HepG2 (cell line): ENCODE measurements around the gene ZNRD2. TPM values are rescaled to one million over a fixed set of nuclear protein-coding genes. Genes with fewer than 3 reads are reported as not detected.

Experiments
- ATAC-seq: fragments of 200-7000 bp; cut with Tn5 transposase; 3 replicates; pipeline ENCODE4 v1.9.1; 2020; ENCODE audit warnings: mild to moderate bottlenecking, moderate library complexity
- BruUV-seq: library from RNA; stranded (reverse); fragments of 400-500 nt; replicated peaks from 2 replicates; lab custom pipeline; 2021; lab: Mats Ljungman, UMichigan
- CTCF ChIA-PET: fragments of 300-600 bp; formaldehyde crosslinking; extraction: SDS; loops from one replicate; lab custom pipeline; 2021; ENCODE audit warnings: low total read pairs, inconsistent platforms, low intra/inter-chr PET ratio; lab: Yijun Ruan, JAX
- POLR2A ChIA-PET: fragments of 350-600 bp; sonication (Branson Sonifier 250); formaldehyde crosslinking; loops from one replicate; lab custom pipeline; 2020; ENCODE audit warnings: antibody characterized with exemption, inconsistent platforms; lab: Yijun Ruan, JAX
- DNase-seq: peaks from one replicate; pipeline ENCODE4 v3.0.0-alpha.2; 2015; ENCODE audit warnings: low spot score
- FAIRE-seq: peaks from 3 replicates; lab custom pipeline; 2011; peaks lifted over from hg19 to GRCh38; lab: Jason Lieb, UNC
- H2AFZ ChIP-seq: one replicate; pipeline ENCODE4 v1.6.1; 2011; ENCODE audit warnings: low read length, inconsistent platforms
- H3K27ac ChIP-seq: fragments of 300-600 bp; 3 replicates; pipeline ENCODE4 v1.8.0; 2011; ENCODE audit warnings: mixed run types, mild to moderate bottlenecking, mixed read lengths, low read length, inconsistent platforms; ENCODE audit not compliant: insufficient read depth; ENCODE audit errors: extremely low read length
- H3K27me3 ChIP-seq, 2 experiments: fragments of 200-600 bp in 1 of 2; 2 replicates in 1 of 2; 3 replicates in 1 of 2; pipeline versions ENCODE4 v1.6.0 to v1.8.0; 2011; ENCODE audit warnings: low read length in 2 of 2, mild to moderate bottlenecking in 2 of 2, moderate library complexity in 2 of 2, inconsistent platforms in 1 of 2; ENCODE audit not compliant: insufficient read depth in 2 of 2, control insufficient read depth in 1 of 2
- H3K36me3 ChIP-seq, 2 experiments: fragments of 200-600 bp in 1 of 2; replicated peaks in 1 of 2; 2 replicates in 1 of 2; 3 replicates in 1 of 2; pipeline versions ENCODE4 v1.5.1 to v1.8.0; 2011; ENCODE audit warnings: low read length in 2 of 2, inconsistent platforms in 1 of 2; ENCODE audit not compliant: insufficient read depth in 2 of 2, control insufficient read depth in 1 of 2
- H3K4me1 ChIP-seq: 2 replicates; pipeline ENCODE4 v1.5.1; 2012; ENCODE audit warnings: low read length, inconsistent platforms; ENCODE audit not compliant: insufficient read depth
- H3K4me2 ChIP-seq: 2 replicates; pipeline ENCODE4 v1.6.0; 2011; ENCODE audit warnings: low read depth, low read length, inconsistent platforms
- H3K4me3 ChIP-seq, 3 experiments: fragments of 200-600 bp in 1 of 3; sonication (generic), shearing (Covaris generic) in 1 of 3; replicated peaks in 1 of 3; 2 replicates each; pipeline ENCODE4 v1.5.1; 2011 to 2016; ENCODE audit warnings: low read length in 3 of 3, inconsistent platforms in 2 of 3, low read depth in 2 of 3, mild to moderate bottlenecking in 2 of 3, control low read depth in 1 of 3, mixed read lengths in 1 of 3; ENCODE audit not compliant: insufficient read depth in 1 of 3
- H3K79me2 ChIP-seq: one replicate; pipeline ENCODE4 v1.6.1; 2011; ENCODE audit warnings: low read length, inconsistent platforms; ENCODE audit not compliant: insufficient read depth
- H3K9ac ChIP-seq: 2 replicates; pipeline ENCODE4 v1.6.0; 2011; ENCODE audit warnings: mild to moderate bottlenecking, low read depth, low read length, inconsistent platforms; ENCODE audit not compliant: insufficient read depth
- H3K9me3 ChIP-seq: 2 replicates; pipeline ENCODE4 v1.5.1; 2012; ENCODE audit warnings: mild to moderate bottlenecking, low read length
- H4K20me1 ChIP-seq: 2 replicates; pipeline ENCODE4 v1.6.0; 2011; ENCODE audit warnings: inconsistent platforms, mild to moderate bottlenecking, low read length, moderate library complexity; ENCODE audit not compliant: insufficient read depth
- HIVEP1 ChIP-seq: sonication (generic); formaldehyde crosslinking; IDR thresholded peaks from 2 replicates; pipeline ENCODE4 v1.4.0; 2020; ENCODE audit warnings: mild to moderate bottlenecking, missing genetic modification reagents
- KDM5B ChIP-seq: sonication (generic); formaldehyde crosslinking; IDR thresholded peaks from 2 replicates; pipeline ENCODE4 v1.4.0; 2020; ENCODE audit warnings: missing genetic modification reagents, mild to moderate bottlenecking, borderline replicate concordance
- KLF12 ChIP-seq: sonication (generic); formaldehyde crosslinking; IDR thresholded peaks from 2 replicates; pipeline ENCODE4 v1.4.0; 2020; ENCODE audit warnings: missing genetic modification reagents, borderline replicate concordance
- SIN3B ChIP-seq: fragments of 150-350 bp; IDR thresholded peaks from 2 replicates; pipeline ENCODE4 v1.6.1; 2014; ENCODE audit warnings: low read length
- SOX6 ChIP-seq, 2 experiments: fragments of 450-650 bp in 1 of 2; sonication (generic) in 1 of 2; formaldehyde crosslinking in 1 of 2; IDR thresholded peaks; 2 replicates each; pipeline versions ENCODE4 v1.4.0 to v1.6.1; 2017 to 2020; ENCODE audit warnings: antibody characterized with exemption in 1 of 2, mild to moderate bottlenecking in 1 of 2, missing genetic modification reagents in 1 of 2
- ZNF124 ChIP-seq: sonication (generic); formaldehyde crosslinking; IDR thresholded peaks from 2 replicates; pipeline ENCODE4 v1.4.0; 2020; ENCODE audit warnings: missing genetic modification reagents
- ZNF446 ChIP-seq: sonication (generic); formaldehyde crosslinking; IDR thresholded peaks from 2 replicates; pipeline ENCODE4 v1.5.0; 2020; ENCODE audit warnings: mild to moderate bottlenecking, missing genetic modification reagents
- WGBS: methylation state at CpG from one replicate; pipeline ENCODE4 v1.1.6; 2017; ENCODE audit warnings: low lambda C conversion rate; 5-methylcytosine and 5-hydroxymethylcytosine counted together
- in situ Hi-C: cut with HindIII; loops from 2 replicates; pipeline ENCODE4 v1.10.0; 2017; ENCODE audit warnings: low pct_unique_long_range_greater_than_20kb; ENCODE audit not compliant: extremely low pct_ligation_motif_present
- intact Hi-C: fragments of 100-400 bp; cut with micrococcal nuclease; formaldehyde crosslinking; loops from one replicate; pipeline ENCODE4 v1.10.0; 2022; ENCODE audit not compliant: unreplicated experiment
- polyA plus RNA-seq, 8 experiments: library from polyadenylated mRNA; depleted of rRNA in 3 of 8; stranded (reverse) in 7 of 8; unstranded in 1 of 8; fragments of >200 nt; fragmentation: Illumina TruSeq in 4 of 8; extraction: Trizol in 4 of 8; gene quantifications; 2 replicates each; pipeline versions ENCODE4 v1.2.1 to v1.2.3, GENCODE V29; 2011 to 2016; ENCODE audit warnings: low read depth in 4 of 8, missing spikeins in 1 of 8, mixed read lengths in 1 of 8; ENCODE audit not compliant: insufficient read depth in 1 of 8
- total RNA-seq, 5 experiments: library from RNA; depleted of rRNA; stranded (reverse); fragments of >200 nt; fragmentation: Illumina TruSeq; extraction: Trizol; gene quantifications; 2 replicates each; pipeline ENCODE4 v1.2.3, GENCODE V29; 2016; ENCODE audit warnings: low read depth in 1 of 5
- TF ChIP-seq, protein P1 (sequence below): IDR thresholded peaks from 2 replicates; pipeline ENCODE4 v1.6.1; 2016; ENCODE audit warnings: low read depth, borderline replicate concordance
- TF ChIP-seq, protein P2 (sequence below): sonication (generic); formaldehyde crosslinking; conservative IDR thresholded peaks from 2 replicates; pipeline ENCODE4 v1.4.0; 2020; ENCODE audit warnings: mild to moderate bottlenecking, missing genetic modification reagents, moderate library complexity
- TF ChIP-seq, protein P3 (sequence below): IDR thresholded peaks from 2 replicates; pipeline ENCODE4 v1.6.1; 2016
- TF ChIP-seq, protein P4 (sequence below): sonication (generic); formaldehyde crosslinking; IDR thresholded peaks from 2 replicates; pipeline ENCODE4 v1.5.1; 2020; ENCODE audit warnings: mild to moderate bottlenecking, missing genetic modification reagents, moderate library complexity

The ZNRD2 gene
- total and polyA plus RNA-seq, 2 of the 13 experiments (the other 11 are each of a cell fraction or from before 2014, with no cell fraction given), result 29.2 to 34.0 TPM

DNA sequence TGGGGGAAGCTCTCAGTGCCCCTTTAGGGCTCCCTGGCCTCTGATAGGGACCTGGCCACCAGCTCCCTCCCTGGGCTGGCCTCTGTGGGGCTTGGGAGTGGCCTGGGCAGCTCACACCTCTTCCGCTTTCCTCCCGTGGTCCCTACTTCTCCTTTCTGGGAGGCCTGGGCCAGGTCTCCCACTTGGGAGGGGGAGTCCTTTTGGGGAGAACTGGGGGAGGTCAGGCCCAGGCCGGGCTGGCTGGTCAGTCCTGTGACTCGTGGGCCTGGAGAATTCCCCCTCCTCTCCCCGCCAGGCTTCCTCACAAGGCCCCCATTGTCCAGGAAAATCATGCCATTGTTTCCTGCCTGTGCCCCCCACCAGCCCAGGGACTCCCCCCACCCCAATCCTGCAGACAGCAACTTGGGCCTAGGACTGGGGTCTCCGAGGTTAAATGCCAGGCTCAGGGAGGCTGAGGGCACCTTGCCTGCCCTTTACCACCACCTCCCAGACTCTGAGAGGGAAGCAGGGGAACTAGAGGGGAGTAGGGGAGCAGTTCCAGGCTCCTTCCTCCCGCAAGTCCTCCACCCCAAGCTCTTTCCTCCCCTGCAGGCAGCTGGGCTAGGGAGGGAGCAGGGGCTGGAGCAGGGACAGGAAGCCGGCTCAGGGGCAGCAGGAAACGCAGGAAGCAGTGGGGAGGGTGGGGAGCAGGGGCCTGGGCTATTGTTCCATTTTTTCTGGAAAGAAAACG lies 40.9 kb downstream of the ZNRD2 start:
- peak overlapping the region; percentile 96 for H3K4me2 ChIP-seq
- TF ChIP-seq SIN3B (no peak), KDM5B (CRISPR knock-in tag) (no peak), ZNF446 (CRISPR knock-in tag) (no peak), SOX6 (IDR thresholded peaks at IDR 0.05) (no peak), SOX6 (CRISPR knock-in tag; IDR thresholded peaks at IDR 0.05) (0 out of 2 replicates have a peak, but pooled peaks have one; percentile 14), HIVEP1 (peak; percentile 46; the same call in 1 of the 2 replicates), KLF12 (CRISPR knock-in tag) (no peak), ZNF124 (no peak)
- TF ChIP-seq, protein P1, sequence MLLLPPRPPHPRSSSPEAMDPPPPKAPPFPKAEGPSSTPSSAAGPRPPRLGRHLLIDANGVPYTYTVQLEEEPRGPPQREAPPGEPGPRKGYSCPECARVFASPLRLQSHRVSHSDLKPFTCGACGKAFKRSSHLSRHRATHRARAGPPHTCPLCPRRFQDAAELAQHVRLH (CRISPR knock-in tag), result no peak
- TF ChIP-seq, protein P2, sequence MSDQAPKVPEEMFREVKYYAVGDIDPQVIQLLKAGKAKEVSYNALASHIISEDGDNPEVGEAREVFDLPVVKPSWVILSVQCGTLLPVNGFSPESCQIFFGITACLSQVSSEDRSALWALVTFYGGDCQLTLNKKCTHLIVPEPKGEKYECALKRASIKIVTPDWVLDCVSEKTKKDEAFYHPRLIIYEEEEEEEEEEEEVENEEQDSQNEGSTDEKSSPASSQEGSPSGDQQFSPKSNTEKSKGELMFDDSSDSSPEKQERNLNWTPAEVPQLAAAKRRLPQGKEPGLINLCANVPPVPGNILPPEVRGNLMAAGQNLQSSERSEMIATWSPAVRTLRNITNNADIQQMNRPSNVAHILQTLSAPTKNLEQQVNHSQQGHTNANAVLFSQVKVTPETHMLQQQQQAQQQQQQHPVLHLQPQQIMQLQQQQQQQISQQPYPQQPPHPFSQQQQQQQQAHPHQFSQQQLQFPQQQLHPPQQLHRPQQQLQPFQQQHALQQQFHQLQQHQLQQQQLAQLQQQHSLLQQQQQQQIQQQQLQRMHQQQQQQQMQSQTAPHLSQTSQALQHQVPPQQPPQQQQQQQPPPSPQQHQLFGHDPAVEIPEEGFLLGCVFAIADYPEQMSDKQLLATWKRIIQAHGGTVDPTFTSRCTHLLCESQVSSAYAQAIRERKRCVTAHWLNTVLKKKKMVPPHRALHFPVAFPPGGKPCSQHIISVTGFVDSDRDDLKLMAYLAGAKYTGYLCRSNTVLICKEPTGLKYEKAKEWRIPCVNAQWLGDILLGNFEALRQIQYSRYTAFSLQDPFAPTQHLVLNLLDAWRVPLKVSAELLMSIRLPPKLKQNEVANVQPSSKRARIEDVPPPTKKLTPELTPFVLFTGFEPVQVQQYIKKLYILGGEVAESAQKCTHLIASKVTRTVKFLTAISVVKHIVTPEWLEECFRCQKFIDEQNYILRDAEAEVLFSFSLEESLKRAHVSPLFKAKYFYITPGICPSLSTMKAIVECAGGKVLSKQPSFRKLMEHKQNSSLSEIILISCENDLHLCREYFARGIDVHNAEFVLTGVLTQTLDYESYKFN, result no peak
- TF ChIP-seq, protein P3, sequence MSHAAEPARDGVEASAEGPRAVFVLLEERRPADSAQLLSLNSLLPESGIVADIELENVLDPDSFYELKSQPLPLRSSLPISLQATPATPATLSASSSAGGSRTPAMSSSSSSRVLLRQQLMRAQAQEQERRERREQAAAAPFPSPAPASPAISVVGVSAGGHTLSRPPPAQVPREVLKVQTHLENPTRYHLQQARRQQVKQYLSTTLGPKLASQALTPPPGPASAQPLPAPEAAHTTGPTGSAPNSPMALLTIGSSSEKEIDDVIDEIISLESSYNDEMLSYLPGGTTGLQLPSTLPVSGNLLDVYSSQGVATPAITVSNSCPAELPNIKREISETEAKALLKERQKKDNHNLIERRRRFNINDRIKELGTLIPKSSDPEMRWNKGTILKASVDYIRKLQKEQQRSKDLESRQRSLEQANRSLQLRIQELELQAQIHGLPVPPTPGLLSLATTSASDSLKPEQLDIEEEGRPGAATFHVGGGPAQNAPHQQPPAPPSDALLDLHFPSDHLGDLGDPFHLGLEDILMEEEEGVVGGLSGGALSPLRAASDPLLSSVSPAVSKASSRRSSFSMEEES (CRISPR knock-in tag), result no peak
- TF ChIP-seq, protein P4, sequence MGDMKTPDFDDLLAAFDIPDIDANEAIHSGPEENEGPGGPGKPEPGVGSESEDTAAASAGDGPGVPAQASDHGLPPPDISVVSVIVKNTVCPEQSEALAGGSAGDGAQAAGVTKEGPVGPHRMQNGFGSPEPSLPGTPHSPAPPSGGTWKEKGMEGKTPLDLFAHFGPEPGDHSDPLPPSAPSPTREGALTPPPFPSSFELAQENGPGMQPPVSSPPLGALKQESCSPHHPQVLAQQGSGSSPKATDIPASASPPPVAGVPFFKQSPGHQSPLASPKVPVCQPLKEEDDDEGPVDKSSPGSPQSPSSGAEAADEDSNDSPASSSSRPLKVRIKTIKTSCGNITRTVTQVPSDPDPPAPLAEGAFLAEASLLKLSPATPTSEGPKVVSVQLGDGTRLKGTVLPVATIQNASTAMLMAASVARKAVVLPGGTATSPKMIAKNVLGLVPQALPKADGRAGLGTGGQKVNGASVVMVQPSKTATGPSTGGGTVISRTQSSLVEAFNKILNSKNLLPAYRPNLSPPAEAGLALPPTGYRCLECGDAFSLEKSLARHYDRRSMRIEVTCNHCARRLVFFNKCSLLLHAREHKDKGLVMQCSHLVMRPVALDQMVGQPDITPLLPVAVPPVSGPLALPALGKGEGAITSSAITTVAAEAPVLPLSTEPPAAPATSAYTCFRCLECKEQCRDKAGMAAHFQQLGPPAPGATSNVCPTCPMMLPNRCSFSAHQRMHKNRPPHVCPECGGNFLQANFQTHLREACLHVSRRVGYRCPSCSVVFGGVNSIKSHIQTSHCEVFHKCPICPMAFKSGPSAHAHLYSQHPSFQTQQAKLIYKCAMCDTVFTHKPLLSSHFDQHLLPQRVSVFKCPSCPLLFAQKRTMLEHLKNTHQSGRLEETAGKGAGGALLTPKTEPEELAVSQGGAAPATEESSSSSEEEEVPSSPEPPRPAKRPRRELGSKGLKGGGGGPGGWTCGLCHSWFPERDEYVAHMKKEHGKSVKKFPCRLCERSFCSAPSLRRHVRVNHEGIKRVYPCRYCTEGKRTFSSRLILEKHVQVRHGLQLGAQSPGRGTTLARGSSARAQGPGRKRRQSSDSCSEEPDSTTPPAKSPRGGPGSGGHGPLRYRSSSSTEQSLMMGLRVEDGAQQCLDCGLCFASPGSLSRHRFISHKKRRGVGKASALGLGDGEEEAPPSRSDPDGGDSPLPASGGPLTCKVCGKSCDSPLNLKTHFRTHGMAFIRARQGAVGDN, result 0 out of 2 replicates have a peak, but pooled peaks have one; percentile 10

More for the DNA sequence above, 40.9 kb downstream of the ZNRD2 start:
- Histone ChIP-seq H3K4me3 (peak overlapping the region; percentile 84 to 97 (median 94); a peak in 5 of 6 replicates), H3K36me3 (peaks cover 20 to 46% of the 10 kb centered on the region in 2 experiments; a peak in 4 of 5 replicates), H3K9ac (peak overlapping the region; percentile 95), H3K79me2 (peaks cover 52% of the 10 kb centered on the region), H3K4me1 (peaks cover 37% of the 10 kb centered on the region), H3K27me3 (no peaks in the 10 kb centered on the region; a peak in 1 of 5 replicates), H2AFZ (no peak overlapping the region), H3K27ac (peak overlapping the region; percentile 31), H4K20me1 (peaks cover 21% of the 10 kb centered on the region; the same call in 1 of the 2 replicates), H3K9me3 (no peaks in the 10 kb centered on the region)
- no TSS peak for BruUV-seq
- intact Hi-C loops (no loop called here), in situ Hi-C loops (loop anchor here (5.0 kb wide), 1 partner anchor 34 kb away; the partner anchor contains the start of gene EHBP1L1)
- DNase-seq (no peak), FAIRE-seq (no peak), ATAC-seq (no peak)
- POLR2A ChIA-PET, result interaction anchor here (0.8 to 4.3 kb wide), 5 partner anchors 9 to 59 kb away, joined by 3 to 47 read pairs (median 4); partner anchors contain the start of gene ZNRD2
- WGBS, result 80% methylated on average over 7 of the region's 10 CpGs
- CTCF ChIA-PET, result no interaction called here
